HG03025 (cell line): ENCODE results near the gene CADM1.

Experiments used
- ATAC-seq: cut with Tn5 transposase; IDR thresholded peaks from one replicate; pipeline ENCODE4 v1.9.1; 2021; ENCODE audit warnings: mild to moderate bottlenecking, moderate library complexity; ENCODE audit not compliant: unreplicated experiment, low FRiP score

CADM1 gene

DNA sequence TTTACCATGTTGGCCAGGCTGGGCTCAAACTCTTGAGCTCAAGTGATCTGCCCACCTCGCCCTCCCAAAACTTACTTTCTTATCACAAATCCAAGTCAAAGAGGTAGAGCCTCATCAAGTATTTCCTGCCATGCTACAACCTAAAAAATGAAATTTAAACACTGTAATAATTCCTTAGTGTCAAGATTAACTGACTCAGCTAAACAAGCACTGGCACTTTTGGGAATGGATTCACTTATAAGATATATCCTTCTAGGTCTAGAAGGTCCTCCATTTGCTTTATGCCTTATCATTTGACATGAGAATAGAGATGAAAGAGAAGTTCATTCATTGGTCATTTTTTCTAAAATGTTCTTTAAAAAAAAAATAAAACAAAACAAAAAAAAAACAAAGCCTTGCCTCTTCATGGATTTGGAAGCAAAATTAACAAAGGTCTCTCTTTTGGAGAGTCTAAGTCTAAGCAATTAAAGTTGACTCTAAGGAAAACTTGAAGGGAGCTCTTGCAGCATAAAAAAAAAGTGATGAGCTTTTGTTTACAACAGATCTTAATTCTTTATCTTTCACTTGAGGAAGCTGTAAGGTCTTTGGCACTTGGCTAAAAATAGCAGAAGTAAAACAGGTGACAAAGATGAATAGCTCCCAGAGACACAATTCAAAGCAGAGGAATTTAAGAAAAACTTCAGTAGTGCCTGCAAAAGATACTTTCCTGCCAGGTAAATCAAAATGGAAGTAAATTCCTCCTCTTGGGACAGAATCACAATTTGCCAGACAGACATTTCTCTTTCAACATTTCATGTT is 50.3 kb downstream of the CADM1 start:
- no peak for ATAC-seq

DNA sequence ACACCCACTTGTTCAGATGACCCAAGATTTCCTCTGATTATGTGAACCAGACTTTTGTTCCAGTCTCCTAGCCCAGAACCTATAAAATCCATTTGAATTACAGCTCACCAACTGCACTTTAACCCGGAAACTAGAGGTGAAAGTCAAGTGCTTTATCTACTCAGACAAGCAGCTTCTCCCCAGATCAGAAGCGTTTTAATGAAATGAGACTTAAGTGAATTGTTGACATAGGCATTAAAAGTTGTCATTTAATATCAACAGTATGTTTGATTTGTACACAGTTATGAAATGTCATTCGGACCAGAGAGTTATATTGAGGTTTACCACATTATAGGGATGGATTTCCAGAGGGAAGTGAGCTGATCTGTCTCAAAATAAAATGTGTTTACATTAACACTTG is 52.0 kb downstream of the CADM1 start:
- ATAC-seq, result no peak

DNA sequence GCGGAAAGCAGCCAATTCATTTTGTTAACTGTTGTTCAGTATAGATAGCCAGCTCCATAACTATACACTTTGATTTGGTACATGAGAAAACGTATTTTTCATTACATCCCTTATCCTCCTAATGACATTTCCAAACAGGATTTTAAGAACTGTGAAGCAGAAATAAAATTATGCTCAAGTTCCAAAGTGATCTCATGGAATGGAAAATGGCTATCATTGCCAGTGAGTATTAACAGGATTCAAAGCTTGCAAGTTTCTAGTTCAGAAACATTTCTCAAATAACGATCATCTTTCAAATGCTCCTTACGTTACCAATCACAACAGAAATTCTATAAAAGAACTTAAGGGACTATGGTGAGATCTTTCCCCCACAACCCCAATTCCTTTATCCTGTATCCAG is 53.7 kb downstream of the CADM1 start:
- no peak for ATAC-seq

DNA sequence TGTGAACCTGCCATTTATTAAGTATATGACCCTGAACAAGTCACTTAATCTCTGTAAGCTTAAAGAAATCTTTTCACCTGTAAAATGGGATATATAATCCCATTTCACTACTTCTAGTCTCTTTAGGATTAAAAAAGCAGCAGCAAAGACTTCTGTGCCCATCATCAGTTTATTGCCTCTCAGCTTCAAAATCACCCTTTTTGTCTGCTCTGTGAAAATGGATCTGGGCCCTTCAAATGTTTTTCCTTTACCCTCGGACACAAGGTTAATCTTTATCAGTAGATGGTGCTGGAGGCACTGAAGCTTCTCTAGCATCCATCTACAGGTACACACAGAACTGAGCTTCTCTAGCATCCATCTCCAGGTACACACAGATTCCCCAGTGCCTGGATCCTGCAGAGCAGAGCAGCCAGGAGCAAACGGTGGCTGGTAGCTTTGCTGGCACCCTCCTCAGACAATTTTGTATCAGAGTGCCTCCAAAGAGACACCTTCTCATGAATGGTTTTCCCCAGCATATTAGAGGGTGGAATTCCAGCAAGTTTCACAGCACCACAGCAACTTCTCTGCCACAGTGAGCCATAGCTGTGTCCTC is 56.8 kb downstream of the CADM1 start:
- no peak for ATAC-seq

DNA sequence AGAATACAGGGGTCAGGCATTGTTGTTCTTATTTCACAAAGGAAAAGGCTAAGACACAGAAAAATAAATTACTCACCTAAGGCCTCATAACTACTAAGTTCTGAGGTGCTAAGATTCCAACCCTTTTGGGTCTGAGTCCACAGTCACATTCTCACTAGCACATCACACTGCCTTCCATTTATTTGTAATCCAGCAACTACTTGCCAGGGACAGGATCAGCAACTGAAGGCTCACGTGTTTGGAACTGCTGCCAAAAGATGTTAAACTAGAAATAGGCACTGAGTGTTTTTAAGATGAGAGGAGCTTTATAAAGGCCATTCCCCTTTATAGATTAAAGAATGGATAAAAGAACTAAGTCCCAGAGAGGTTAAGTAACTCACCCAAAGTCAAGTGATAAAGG is 58.0 kb downstream of the CADM1 start:
- ATAC-seq, result no peak

DNA sequence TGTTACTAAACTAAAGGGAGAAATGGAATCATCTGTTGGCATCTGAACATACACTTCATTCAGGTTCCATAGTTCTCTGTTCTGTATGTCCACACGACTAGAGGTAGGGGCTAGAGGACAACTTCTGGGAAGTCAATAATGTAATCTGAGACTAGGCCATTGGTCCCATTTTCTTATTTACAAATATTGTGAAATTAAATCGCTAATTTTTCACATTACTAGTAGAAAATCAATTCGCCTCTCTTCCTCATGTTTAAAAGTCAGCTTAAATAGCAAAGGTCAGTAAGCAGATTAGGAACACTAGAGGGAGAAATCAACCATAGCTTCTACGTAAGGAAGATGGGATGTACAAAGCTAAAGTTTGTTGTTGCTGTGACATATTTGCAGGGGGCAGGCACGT is 59.7 kb downstream of the CADM1 start:
- ATAC-seq, result no peak

DNA sequence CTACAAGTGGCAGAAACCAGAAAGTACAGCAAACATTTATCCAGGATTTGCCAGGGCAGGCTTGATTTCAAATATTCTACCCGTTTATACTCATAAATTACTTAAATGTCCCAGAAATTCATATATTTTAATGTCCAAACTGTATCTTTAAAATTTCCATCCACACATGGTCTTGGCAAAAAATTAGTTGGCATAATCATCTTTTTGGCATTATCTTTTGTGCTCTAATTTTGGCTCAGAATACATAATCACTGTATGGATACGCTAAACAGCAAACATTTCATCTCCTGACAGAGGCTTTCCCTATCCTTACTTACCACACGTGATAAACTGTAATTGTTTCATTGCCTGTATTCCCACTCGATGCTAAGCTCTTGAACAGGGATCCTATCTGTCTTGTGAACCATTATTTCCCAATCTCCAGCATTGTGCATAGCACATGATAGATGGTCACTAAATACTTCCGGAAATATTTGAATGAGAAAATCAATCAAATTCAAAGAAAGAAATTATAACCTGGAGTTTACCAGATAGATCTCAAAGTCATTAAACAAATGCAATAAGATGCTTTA is 64.2 kb downstream of the CADM1 start:
- ATAC-seq, result no peak

DNA sequence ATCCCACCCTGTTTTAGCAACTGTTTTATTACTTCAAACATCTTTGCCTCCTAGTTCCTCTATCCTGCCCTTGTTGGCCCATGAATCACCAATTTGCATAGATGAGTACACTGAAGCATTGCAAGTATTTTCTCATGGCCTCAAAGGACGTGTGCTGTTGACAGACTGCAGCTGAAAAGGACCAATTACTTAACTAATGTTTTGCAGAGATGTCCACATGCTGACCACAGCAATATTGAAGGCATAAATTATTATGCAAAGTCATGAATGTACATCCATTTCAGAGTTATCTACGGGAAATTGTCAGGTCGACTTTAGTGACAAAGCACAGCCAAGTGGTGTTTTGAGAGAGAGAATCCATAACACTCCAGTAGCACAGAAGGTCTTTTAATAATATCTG is 64.8 kb downstream of the CADM1 start:
- ATAC-seq, result no peak

DNA sequence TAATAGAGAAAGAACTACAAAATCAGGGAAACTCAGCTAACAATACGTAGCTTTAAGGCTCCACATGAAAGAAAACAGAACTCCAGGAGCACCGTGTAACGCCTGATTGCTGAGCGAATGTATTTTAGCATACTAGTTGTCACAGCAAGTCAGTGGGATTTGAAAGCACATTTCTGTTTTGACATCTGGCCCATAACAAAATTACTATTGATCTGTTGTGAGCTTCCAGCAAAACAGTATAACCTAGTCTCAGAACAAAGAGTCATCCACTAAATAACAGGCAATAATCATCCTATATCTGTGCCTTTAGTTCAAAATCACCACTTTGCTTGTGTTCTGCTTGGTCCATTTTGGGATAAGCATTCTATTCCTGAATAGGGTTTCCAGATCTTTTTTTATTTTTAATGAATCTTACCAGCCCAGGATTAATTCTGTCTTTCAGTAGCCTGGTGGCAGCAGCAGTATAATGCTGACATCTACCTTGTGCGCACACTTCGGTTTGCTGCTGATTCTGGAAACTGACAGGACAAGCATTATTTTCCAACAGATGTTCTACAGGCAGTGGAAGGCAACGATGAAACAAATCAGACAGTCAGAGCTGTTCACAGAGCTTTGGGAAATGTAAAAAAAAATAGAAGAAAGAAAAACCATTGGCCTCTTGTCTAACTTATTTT is 66.2 kb downstream of the CADM1 start:
- no peak for ATAC-seq

DNA sequence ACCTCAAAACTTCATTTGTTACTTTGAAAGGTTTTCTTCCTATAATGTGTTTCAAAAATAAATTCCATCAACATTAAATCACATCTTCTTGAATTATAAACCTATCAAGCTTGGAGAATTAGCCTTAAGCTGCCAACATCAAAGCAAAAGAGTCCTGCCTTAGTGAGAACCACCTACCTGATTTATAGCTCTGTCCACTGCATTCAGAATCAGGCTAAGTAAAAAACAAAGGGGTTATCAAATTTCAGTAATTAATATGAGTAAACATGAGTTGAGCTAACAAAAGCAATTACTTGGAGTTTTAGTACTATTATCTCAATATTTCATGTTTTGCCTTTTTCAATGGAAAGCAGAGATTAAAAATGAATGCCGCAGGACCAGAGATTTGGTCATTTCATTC is 73.9 kb downstream of the CADM1 start:
- no peak for ATAC-seq

DNA sequence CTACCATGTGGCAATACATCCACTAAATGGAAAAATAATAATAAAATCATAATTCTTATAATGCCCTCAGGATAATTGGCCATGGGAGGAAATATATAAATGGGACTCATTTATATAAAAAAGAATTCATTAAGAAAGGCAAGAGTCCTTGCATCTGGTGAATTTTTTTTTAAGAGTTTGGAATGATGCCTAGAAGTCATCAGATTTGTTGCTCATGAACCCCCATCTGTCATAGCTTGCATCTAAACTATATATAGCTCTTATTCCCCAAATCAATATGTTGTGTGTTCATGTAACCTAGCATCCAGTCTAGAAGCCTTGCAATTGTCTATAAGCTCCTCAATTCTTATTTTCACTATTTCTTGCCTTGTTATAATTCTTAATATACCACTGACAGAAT is 75.9 kb downstream of the CADM1 start:
- ATAC-seq, result no peak

DNA sequence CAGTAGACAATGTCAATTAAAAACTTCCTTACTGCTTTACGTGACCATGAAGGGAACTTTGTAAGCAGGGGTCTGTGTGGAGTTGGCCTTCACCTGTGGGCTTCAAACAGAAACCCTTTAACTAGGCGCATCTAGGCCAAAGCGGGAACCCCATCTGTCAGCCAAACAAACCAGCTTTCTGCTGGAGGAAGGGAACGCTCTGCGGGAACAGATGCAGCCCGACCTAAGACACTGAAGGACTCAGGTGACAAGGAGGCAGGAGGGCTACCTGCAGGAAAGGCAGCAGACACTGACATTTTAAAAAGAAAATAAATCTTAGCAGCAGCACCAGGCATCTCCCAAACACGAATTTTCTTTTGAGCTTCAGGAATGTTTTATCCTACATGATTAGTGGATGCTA is 78.4 kb downstream of the CADM1 start:
- no peak for ATAC-seq

DNA sequence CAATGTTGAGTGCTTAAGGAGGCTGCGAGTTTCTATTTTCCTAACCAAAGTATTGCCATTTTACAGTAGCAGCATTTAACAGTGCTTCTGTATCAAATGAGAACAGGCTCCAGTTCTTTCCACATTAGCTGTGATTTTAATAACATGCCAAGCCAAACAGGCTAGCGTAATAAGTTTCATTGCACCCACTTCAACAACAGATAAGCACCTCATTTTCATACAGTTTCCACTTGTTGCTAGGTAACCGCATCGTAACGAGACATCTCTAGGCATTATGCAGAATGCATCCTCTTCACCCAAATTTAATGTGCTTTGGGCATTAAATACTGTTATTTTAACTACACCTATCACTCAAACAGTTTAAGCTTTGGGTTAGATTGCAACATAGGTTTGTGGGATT is 79.0 kb downstream of the CADM1 start:
- ATAC-seq, result no peak

DNA sequence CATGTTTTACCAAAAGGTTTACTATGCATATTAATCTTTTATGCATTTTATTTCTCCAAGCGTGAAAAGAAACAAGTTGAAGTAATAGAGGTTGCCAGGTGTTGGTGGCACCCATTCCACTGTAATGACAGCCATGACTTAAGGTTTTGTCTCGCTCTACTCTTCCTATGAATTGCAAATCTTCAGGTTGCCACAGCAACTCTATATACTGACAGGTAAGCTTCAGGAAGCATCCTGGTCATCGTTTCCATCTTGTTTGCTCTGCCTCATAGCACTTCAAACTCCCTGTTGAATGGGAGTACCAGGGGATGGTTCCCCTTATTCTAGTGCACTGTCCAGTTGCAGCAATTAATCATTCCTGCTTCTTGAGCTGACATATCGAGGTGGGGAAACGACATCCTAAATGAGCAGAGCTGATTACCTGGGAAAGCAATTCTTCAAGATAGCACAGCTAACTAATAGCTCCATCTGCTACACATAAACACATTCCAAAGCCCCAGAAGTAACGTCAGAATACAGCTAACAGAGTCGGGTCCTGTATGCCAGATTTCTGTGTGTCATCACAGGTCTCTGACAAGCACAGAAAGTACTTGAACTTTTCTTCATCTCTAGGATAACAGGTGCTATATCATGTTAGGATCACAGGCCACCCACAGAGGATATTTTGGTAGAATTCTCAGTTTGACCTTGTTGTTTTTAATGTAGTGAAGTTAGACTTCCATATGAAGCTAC is 80.3 kb downstream of the CADM1 start:
- no peak for ATAC-seq

DNA sequence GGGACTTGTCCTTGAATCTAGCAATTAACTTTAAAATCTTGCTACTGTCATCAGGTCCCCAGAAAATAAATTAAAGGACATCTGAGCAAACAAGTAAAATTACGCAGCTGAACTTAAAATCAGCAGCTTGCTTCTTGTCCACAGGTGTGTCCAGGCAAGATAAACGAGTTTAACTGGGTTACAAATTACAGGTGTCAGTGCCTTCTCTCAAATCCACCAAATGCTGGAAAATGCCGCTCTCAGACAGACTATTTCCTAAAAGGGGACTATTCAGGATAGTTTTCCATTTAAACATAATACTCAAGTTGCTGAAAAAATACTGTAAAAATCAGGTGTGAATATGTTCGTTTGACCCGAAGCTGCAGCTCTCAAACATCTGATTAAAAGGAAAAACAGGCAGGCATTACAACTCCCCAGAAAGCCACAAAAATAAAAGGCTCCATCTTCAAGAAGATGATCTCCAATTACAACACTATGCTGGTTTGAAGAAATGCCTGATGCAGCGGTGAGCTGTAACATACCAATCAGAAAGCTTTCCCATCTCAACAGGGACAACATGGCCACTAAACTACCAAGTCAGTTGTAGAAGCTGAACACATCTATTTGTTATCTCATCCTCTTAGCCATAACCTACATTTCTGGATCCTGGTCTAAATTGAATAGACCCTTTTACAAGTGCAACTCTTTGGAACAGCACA is 82.1 kb downstream of the CADM1 start:
- ATAC-seq, result no peak

DNA sequence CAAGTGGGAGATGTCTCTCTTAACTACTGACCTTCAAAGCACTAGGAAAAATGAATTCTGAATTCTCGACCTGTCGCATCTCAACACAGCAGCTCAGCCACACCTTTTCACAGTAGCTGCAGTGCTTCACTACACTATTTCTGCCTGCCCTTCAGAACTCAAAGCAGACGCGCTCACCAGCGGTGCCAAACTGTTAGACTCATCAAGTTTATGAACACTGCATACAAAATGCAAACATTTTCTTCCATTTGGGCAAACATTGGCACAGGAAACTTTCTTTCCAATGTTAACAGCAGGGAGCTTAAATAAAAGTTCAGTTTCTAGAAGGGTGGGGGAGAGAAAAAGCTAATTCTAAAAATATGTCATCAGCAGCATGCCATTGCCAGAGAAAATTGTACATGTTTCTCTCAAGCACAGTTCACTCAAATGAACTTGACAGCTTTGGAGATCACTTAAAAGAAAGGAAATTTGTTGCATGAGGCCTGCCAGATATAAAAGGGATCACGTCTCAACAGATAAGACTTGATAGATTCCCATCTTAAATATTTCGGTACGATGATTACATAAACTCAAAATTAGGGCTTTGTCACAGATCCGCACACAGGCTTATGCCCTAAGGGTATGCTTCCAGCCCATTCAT is 82.7 kb downstream of the CADM1 start:
- ATAC-seq, result no peak

DNA sequence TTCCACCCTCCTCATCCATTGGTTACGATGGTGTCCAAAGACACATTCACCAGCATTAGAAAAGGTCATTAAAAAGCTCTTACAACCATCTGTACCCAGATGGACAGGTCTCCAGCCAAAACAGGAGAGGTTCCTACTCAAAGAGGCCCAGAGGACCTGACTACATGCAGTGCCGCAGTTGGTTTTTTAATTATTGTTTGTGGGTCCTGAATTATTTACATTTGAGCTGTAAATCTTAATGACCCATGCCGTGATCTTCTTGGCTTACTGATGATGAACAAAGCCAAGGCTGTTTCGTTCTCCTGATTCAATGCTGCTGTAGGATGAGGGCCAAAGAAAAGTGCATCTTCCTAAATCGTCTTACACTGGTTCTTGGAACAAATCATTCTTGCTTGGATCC is 83.7 kb downstream of the CADM1 start:
- no peak for ATAC-seq

DNA sequence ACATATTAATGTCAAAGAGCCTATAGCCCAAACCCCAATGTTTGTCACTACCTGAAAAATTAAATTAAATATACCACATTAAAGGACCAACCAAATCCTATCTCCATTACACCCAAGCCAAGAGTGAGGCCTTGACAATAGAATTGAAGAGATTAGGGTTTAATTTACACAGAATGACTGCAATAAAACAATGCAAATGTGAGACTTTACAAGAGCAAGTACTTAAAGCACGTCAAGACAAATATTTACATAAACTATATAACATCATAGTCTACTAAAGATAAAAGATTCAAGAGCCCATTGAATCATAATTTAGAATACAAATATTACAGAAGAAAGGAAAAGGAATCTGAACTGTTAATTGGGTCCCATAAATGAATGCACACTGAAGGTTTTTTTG is 85.6 kb downstream of the CADM1 start:
- no peak for ATAC-seq

DNA sequence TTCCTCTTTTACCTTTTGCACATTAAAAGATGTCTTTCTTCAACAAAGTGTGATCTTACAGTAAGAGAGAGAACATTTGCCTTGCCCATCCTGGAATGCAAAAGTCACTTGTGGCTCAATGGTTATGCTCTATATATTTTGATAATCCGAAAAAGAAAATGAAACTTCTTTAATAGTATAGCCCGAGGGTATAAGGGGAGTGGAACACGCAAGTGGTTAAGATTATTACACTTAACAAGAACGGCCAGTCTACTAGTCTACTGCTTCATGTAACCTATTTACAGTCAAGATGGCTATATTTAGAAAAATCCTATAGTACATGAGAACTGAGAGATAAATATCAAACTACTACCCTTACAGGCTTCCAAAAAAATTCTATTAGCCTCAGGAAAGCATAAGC is 86.1 kb downstream of the CADM1 start:
- no peak for ATAC-seq

DNA sequence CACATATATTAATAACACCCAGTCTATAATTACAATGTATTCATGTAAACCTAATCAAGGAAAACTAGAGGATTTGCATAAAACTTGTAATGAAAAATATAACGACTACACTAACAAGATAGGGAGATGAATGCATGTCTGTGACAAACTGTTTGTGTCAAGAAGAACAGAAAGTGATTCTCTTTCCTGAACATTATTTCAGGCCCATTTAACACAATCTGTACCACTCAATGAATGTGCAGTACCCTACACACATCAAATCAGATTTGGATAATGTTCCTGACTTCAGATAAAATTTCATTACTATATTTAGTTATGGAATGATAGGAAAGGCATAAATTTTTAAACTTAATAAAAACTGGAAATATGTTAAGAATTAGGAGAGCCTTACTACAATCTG is 93.1 kb downstream of the CADM1 start:
- no peak for ATAC-seq
